GM12801 (cell line): ENCODE data around the gene ARHGAP15.

Source experiments
- TF ChIP-seq, protein P1 (sequence below): IDR thresholded peaks from one replicate; pipeline ENCODE4 v1.5.1; 2011; ENCODE audit warnings: control low read depth; ENCODE audit not compliant: insufficient read length; ENCODE audit errors: extremely low read depth

The ARHGAP15 gene

GRCh38 chr2:143768991-143769390 lies 639.8 kb downstream of the ARHGAP15 start:
- TF ChIP-seq, protein P1, sequence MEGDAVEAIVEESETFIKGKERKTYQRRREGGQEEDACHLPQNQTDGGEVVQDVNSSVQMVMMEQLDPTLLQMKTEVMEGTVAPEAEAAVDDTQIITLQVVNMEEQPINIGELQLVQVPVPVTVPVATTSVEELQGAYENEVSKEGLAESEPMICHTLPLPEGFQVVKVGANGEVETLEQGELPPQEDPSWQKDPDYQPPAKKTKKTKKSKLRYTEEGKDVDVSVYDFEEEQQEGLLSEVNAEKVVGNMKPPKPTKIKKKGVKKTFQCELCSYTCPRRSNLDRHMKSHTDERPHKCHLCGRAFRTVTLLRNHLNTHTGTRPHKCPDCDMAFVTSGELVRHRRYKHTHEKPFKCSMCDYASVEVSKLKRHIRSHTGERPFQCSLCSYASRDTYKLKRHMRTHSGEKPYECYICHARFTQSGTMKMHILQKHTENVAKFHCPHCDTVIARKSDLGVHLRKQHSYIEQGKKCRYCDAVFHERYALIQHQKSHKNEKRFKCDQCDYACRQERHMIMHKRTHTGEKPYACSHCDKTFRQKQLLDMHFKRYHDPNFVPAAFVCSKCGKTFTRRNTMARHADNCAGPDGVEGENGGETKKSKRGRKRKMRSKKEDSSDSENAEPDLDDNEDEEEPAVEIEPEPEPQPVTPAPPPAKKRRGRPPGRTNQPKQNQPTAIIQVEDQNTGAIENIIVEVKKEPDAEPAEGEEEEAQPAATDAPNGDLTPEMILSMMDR, result no peak

- TF ChIP-seq, protein P1, result no peak
These were observed 642.7 kb downstream of the ARHGAP15 start for GRCh38 chr2:143771939-143772338.

DNA sequence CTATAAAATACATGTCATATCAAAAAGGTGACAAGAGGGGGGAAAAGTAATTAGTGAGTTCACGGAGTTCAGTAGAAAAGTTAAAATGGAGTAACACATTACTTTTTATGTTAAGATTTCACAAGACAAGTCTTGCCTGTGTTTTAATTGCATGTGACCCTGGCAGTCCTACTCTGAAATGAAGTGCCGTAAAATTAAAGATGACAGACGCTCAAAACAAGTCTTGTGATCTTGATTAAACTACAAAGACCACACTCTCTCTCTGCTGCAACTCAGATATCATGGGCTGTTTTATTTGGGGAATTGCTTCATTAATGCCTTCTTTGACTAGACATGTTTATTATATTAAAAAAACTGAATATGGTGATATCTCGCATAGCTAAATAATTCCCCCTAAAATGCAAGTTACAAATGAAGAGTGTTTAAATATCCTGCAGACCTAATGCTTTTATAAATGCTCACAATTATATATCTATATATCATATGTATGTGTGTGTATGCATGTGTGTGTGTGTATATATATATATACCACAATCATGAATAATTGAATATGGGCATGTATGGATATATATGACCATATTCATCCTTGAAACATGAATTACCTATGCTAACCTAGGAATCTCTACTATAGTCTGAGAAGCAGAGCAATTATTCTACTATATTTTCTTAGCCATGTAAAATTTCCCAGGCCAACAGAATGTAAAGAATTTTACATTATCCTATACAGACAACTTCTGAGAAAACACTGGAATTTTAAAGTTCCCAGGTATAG lies 647.5 kb downstream of the ARHGAP15 start:
- TF ChIP-seq, protein P1, result no peak

DNA sequence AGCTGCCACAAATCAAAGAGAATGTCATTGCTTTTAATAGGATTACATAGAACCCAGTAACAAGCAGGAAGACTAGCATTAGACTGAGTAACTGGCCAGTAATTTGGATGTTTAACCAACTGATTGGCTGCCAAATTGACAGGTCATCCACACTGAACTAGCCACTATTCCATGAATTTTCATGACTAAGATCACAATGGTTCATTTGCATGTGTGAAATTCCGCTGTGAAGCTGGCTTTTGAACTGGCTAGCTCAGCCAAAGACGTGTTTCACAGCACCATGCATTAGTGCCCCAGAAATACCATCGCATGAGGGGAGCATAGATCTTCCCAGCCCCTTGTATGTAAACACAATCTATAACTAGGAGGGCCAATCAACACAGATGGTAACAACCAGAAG lies 649.8 kb downstream of the ARHGAP15 start:
- TF ChIP-seq, protein P1, result no peak

- TF ChIP-seq, protein P1, result no peak
These were observed 657.0 kb downstream of the ARHGAP15 start for GRCh38 chr2:143786026-143786765.

DNA sequence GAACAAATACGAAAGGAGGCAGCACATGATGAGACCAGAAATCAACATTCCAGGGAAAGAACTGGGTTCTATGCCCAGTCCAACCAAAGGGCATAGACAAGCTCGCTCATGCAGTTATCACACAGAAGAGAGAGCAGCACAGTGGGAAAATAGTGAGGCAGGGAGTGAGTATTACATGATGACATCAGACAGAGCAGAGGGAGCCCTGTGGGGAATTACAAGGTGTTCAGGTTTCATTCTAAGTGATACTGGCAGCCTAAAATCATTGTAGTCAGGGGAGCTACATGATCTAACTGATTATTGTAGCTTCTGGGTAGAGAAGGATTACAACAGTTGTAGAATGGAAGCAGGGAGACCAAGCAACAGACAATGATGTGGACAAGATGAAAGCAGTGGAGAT lies 658.5 kb downstream of the ARHGAP15 start:
- TF ChIP-seq, protein P1, result no peak

- TF ChIP-seq, protein P1, result no peak
These were observed 663.4 kb downstream of the ARHGAP15 start for GRCh38 chr2:143792602-143793001.
